Skin epidermis (tissue), 12 donors: ENCODE measurements around the gene MOCOS.

ENCODE experiments used
- H3K27ac ChIP-seq, 21 experiments: fragments of 200-600 bp; sonication (generic) in 11 of 21; one replicate each; pipeline ENCODE4 v1.5.0; 2020; ENCODE audit warnings: mild to moderate bottlenecking in 3 of 21, inconsistent platforms in 2 of 21, moderate library complexity in 2 of 21
- H3K4me3 ChIP-seq, 7 experiments: fragments of 200-600 bp; sonication (generic) in 2 of 7; one replicate each; pipeline ENCODE4 v1.5.0; 2020; ENCODE audit warnings: inconsistent platforms in 2 of 7, mild to moderate bottlenecking in 2 of 7, moderate library complexity in 1 of 7

MOCOS gene

DNA sequence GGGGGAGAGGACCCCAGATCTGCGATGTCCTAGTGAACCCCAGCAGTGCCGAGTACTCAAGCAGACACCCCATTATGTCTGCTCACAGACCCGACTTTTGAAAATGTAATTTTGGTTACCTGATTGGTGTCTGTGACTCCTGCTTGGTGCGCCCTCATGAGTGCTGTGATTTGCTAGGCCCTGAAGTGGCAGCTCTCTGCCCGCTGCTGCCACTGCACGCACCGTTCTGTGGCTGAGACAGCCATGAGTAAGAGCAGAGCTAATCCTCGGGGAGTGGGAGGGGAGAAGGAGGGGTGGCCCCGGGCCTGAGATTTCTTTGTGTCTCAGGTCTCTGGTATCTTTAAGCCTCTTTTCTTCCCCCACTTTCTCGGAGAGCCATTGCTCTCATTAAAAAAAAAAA lies 128.4 kb downstream of the MOCOS start:
- peak overlapping the region in 3 of 21 experiments; percentile 15 to 39 (median 34) for H3K27ac ChIP-seq
- no peak overlapping the region for H3K4me3 ChIP-seq

DNA sequence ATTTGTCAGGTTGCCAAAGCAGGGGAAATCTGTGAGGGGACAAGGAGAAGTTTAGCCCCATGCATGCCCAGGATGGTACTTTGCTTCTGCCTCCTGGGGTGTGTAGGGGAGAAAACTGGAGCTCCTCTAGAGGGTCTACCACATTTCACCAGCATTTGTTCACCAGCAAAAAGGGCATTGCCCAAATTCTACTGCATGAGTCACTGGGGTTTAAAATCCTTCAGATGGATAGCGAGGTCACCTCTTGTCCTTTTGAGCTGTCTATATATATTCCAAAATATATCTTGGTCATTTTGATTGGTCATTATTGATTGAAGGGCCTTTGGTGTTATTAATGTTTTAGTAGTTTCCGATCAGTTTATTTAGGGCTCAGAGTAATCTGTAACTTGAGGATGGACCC lies 128.9 kb downstream of the MOCOS start:
- peak overlapping the region in 1 of 21 experiments; percentile 15 for H3K27ac ChIP-seq
- no peak overlapping the region for H3K4me3 ChIP-seq
